Keratinocyte (primary cell): ENCODE measurements around the gene VN1R2.

Experiments used
- CTCF ChIP-seq, 3 experiments: IDR thresholded peaks in 1 of 3; conservative IDR thresholded peaks in 1 of 3; optimal IDR thresholded peaks in 1 of 3; 2 replicates in 2 of 3; 3 replicates in 1 of 3; pipeline versions ENCODE3 to v1.5.1; 2011; ENCODE audit warnings: low read length in 3 of 3, mild to moderate bottlenecking in 3 of 3, moderate library complexity in 2 of 3, control low read depth in 1 of 3, inconsistent platforms in 1 of 3; ENCODE audit not compliant: insufficient read depth in 2 of 3; ENCODE audit errors: extremely low read depth in 1 of 3
- EZH2 ChIP-seq: IDR thresholded peaks from one replicate; pipeline ENCODE4 v1.6.1; 2012; ENCODE audit warnings: inconsistent platforms, mild to moderate bottlenecking, low read length, moderate library complexity

GRCh38 chr19:53246498-53246897 lies 11.6 kb upstream of the VN1R2 start:
- TF ChIP-seq CTCF (optimal IDR thresholded peaks at IDR 0.05 in 1 of 3, IDR thresholded peaks at IDR 0.05 in 1 of 3, conservative IDR thresholded peaks at IDR 0.05 in 1 of 3; ENCODE audit: extremely low read depth in 1 of 3, insufficient read depth in 2 of 3, low read length in 3 of 3) (no peak), EZH2 (no peak)
